SK-N-SH (cell line): ENCODE data around the gene TM9SF2. TPM values are rescaled to one million over a fixed set of nuclear protein-coding genes. Genes with fewer than 3 reads are reported as not detected.
"Not testable (repeated sequence)": the region's sequence is repeated elsewhere in the genome, so short reads cannot be mapped to it uniquely, and the experiment has no call there.

ENCODE experiments used
- CTCF ChIA-PET: fragments of 300-600, 350-600 bp; formaldehyde crosslinking; extraction: SDS; loops from one replicate; lab custom pipeline; 2021; lab: Yijun Ruan, JAX
- POLR2A ChIA-PET: fragments of 350-600 bp; sonication (Branson Sonifier 250); formaldehyde crosslinking; extraction: SDS; loops from one replicate; lab custom pipeline; 2020; ENCODE audit warnings: antibody characterized with exemption, inconsistent platforms; lab: Yijun Ruan, JAX
- DNase-seq: peaks from one replicate; pipeline ENCODE4 v3.0.0; 2012
- H2AFZ ChIP-seq: fragments of 200-600 bp; sonication (generic); 2 replicates; pipeline ENCODE4 v1.8.1; 2016; ENCODE audit warnings: antibody characterized with exemption, mild to moderate bottlenecking, low read depth
- H3F3A ChIP-seq: fragments of 200-600 bp; sonication (generic); replicated peaks from 2 replicates; pipeline ENCODE3; 2016; ENCODE audit warnings: antibody characterized with exemption, mild to moderate bottlenecking; ENCODE audit not compliant: insufficient read depth
- H3K27ac ChIP-seq, 2 experiments: fragments of 200-500 bp in 1 of 2; fragments of 200-600 bp in 1 of 2; sonication (Bioruptor generic) in 1 of 2; sonication (generic), shearing (Covaris generic) in 1 of 2; 2 replicates each; pipeline versions ENCODE4 v1.5.1 to v1.6.1; 2014 to 2016; ENCODE audit warnings: low read depth in 2 of 2, inconsistent platforms in 1 of 2, low read length in 1 of 2, mild to moderate bottlenecking in 1 of 2, mixed read lengths in 1 of 2
- H3K27me3 ChIP-seq: fragments of 200-600 bp; sonication (generic), shearing (Covaris generic); 2 replicates; pipeline ENCODE4 v1.6.1; 2016; ENCODE audit warnings: mixed run types; ENCODE audit not compliant: insufficient read depth
- H3K36me3 ChIP-seq, 2 experiments: fragments of 200-500 bp in 1 of 2; fragments of 200-600 bp in 1 of 2; sonication (Bioruptor generic) in 1 of 2; sonication (generic) in 1 of 2; replicated peaks in 1 of 2; 2 replicates each; pipeline versions ENCODE3 to v1.5.1; 2014 to 2016; ENCODE audit warnings: low read length in 1 of 2, mild to moderate bottlenecking in 1 of 2; ENCODE audit not compliant: insufficient read depth in 2 of 2, control insufficient read depth in 1 of 2
- H3K4me1 ChIP-seq, 2 experiments: fragments of 200-500 bp in 1 of 2; fragments of 200-600 bp in 1 of 2; sonication (Bioruptor generic) in 1 of 2; sonication (generic), shearing (Covaris generic) in 1 of 2; 2 replicates each; pipeline versions ENCODE4 v1.5.1 to v1.6.1; 2014 to 2016; ENCODE audit warnings: low read depth in 1 of 2, low read length in 1 of 2, mixed run types in 1 of 2; ENCODE audit not compliant: insufficient read depth in 2 of 2, control insufficient read depth in 1 of 2
- H3K4me2 ChIP-seq: fragments of 200-600 bp; sonication (generic), shearing (Covaris generic); 2 replicates; pipeline ENCODE4 v1.6.1; 2017; ENCODE audit warnings: mixed run types
- H3K4me3 ChIP-seq, 2 experiments: fragments of 200-500 bp in 1 of 2; fragments of 200-600 bp in 1 of 2; sonication (Bioruptor generic) in 1 of 2; sonication (generic), shearing (Covaris generic) in 1 of 2; 2 replicates each; pipeline versions ENCODE4 v1.5.1 to v1.8.1; 2014 to 2016; ENCODE audit warnings: low read depth in 2 of 2, inconsistent platforms in 1 of 2, low read length in 1 of 2, mild to moderate bottlenecking in 1 of 2, mixed read lengths in 1 of 2, moderate library complexity in 1 of 2
- H3K79me2 ChIP-seq: fragments of 200-600 bp; sonication (generic); 2 replicates; pipeline ENCODE4 v1.8.1; 2017; ENCODE audit warnings: mild to moderate bottlenecking; ENCODE audit not compliant: insufficient read depth
- H3K9ac ChIP-seq: fragments of 200-600 bp; sonication (generic); 2 replicates; pipeline ENCODE4 v1.6.1; 2017; ENCODE audit warnings: mixed run types
- H3K9me2 ChIP-seq: fragments of 200-600 bp; sonication (generic); 2 replicates; pipeline ENCODE4 v1.6.1; 2017; ENCODE audit warnings: mixed run types
- H3K9me3 ChIP-seq: fragments of 200-600 bp; sonication (generic); 2 replicates; pipeline ENCODE4 v1.6.1; 2017; ENCODE audit warnings: mixed run types, mild to moderate bottlenecking, moderate library complexity
- H4K20me1 ChIP-seq: fragments of 200-600 bp; sonication (generic); 2 replicates; pipeline ENCODE4 v1.6.1; 2017; ENCODE audit warnings: mild to moderate bottlenecking, mixed run types; ENCODE audit not compliant: insufficient read depth
- CHD2 ChIP-seq: fragments of 150-350 bp; IDR thresholded peaks from 2 replicates; pipeline ENCODE4 v1.6.1; 2018; ENCODE audit warnings: low read length; ENCODE audit not compliant: partially characterized antibody
- EP300 ChIP-seq, 2 experiments: IDR thresholded peaks; 2 replicates each; pipeline versions ENCODE4 v1.4.0 to v1.6.1; 2012; ENCODE audit warnings: borderline replicate concordance in 1 of 2, low read depth in 1 of 2, low read length in 1 of 2
- EZH2phosphoT487 ChIP-seq: fragments of 200-600 bp; sonication (generic); IDR thresholded peaks from 2 replicates; pipeline ENCODE4 v1.6.1; 2017; ENCODE audit warnings: low read depth, mixed run types, mild to moderate bottlenecking, antibody characterized with exemption, moderate library complexity, borderline replicate concordance
- FOSL2 ChIP-seq: IDR thresholded peaks from 2 replicates; pipeline ENCODE4 v1.4.0; 2012; ENCODE audit warnings: low read depth, mild to moderate bottlenecking, moderate library complexity, borderline replicate concordance
- FOXJ3 ChIP-seq: sonication (generic); formaldehyde crosslinking; IDR thresholded peaks from 2 replicates; pipeline ENCODE4 v1.5.1; 2020; ENCODE audit warnings: mild to moderate bottlenecking, missing genetic modification reagents
- GABPA ChIP-seq: IDR thresholded peaks from 2 replicates; pipeline ENCODE4 v1.4.0; 2012; ENCODE audit warnings: low read depth, mild to moderate bottlenecking
- GATA2 ChIP-seq: sonication (generic); formaldehyde crosslinking; IDR thresholded peaks from 2 replicates; pipeline ENCODE4 v1.5.0; 2020; ENCODE audit warnings: mild to moderate bottlenecking, missing genetic modification reagents
- JUND ChIP-seq: IDR thresholded peaks from 2 replicates; pipeline ENCODE4 v1.4.0; 2012
- MXI1 ChIP-seq: IDR thresholded peaks from 2 replicates; pipeline ENCODE4 v1.6.1; 2012; ENCODE audit warnings: mild to moderate bottlenecking, low read depth, low read length, improper control_type of control experiment
- NFIC ChIP-seq: IDR thresholded peaks from 2 replicates; pipeline ENCODE4 v1.4.0; 2012; ENCODE audit warnings: borderline replicate concordance
- NRF1 ChIP-seq: IDR thresholded peaks from 2 replicates; pipeline ENCODE4 v1.6.1; 2012; ENCODE audit warnings: low read depth, mild to moderate bottlenecking, low read length
- RXRA ChIP-seq: IDR thresholded peaks from 2 replicates; pipeline ENCODE4 v1.4.0; 2012; ENCODE audit warnings: low read depth, mild to moderate bottlenecking, borderline replicate concordance
- SIN3A ChIP-seq: IDR thresholded peaks from 2 replicates; pipeline ENCODE4 v1.6.1; 2012; ENCODE audit warnings: low read depth, mild to moderate bottlenecking, low read length, moderate library complexity, borderline replicate concordance
- SMC3 ChIP-seq: IDR thresholded peaks from 2 replicates; pipeline ENCODE4 v1.6.1; 2012; ENCODE audit warnings: low read depth, low read length, improper control_type of control experiment
- TCF12 ChIP-seq: IDR thresholded peaks from 2 replicates; pipeline ENCODE4 v1.4.0; 2012
- WGBS: methylation state at CpG from one replicate; pipeline ENCODE4 v1.1.6; 2017; ENCODE audit warnings: low lambda C conversion rate; 5-methylcytosine and 5-hydroxymethylcytosine counted together
- polyA plus RNA-seq, 3 experiments: library from polyadenylated mRNA; depleted of rRNA; stranded (reverse); fragments of >200 nt; gene quantifications; 2 replicates each; pipeline ENCODE4 v1.2.3, GENCODE V29; 2012
- TF ChIP-seq, protein P1 (sequence below): fragments of 150-350 bp; IDR thresholded peaks from 2 replicates; pipeline ENCODE4 v1.6.1; 2017; ENCODE audit warnings: antibody characterized with exemption, low read length, low read depth, borderline replicate concordance
- TF ChIP-seq, protein P2 (sequence below): IDR thresholded peaks from 2 replicates; pipeline ENCODE4 v1.4.0; 2012; ENCODE audit warnings: low read depth
- TF ChIP-seq, protein P3 (sequence below): IDR thresholded peaks from 2 replicates; pipeline ENCODE4; 2012
- TF ChIP-seq, protein P4 (sequence below): fragments of 150-350 bp; IDR thresholded peaks from 2 replicates; pipeline ENCODE4 v1.6.1; 2016; ENCODE audit warnings: mild to moderate bottlenecking, low read depth, low read length

TM9SF2 gene
- polyA plus RNA-seq, 1 of the 3 experiments (the other 2 are of a cell fraction), result 49.8 TPM

DNA sequence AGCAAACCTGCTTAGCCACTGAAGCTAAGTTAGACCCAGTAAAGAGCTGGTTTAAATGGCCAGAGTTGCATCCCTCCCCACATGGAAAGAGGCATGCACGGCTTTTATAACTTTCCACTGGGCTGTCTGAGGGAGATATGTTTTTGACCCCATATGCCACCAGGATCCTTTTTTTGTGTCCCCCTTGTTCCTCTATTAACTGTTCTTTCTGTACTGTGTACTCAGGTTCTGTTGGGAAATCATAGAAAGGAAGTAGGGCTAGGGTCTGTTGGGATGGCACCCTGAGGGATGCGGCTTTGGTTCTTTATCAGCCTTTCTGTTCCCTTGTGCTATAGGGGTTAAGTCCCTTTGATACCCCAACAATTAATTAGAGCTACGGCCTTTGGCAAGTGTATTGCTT is 12.2 kb upstream of the TM9SF2 start:
- POLR2A ChIA-PET, result no interaction called here
- WGBS, result 76% methylated on average over 3 of the region's 3 CpGs
- Histone ChIP-seq H3K27ac (no peak overlapping the region), H3K79me2 (no peaks in the 10 kb centered on the region), H3K4me3 (no peak overlapping the region), H3K4me1 (no peaks in the 10 kb centered on the region), H3F3A (no peaks in the 10 kb centered on the region), H3K36me3 (no peaks in the 10 kb centered on the region), H4K20me1 (no peaks in the 10 kb centered on the region), H3K4me2 (no peak overlapping the region), H3K9ac (no peak overlapping the region), H2AFZ (no peak overlapping the region)
- CTCF ChIA-PET, result interaction anchor here (0.9 to 1.4 kb wide), 2 partner anchors 52 to 312 kb away, joined by 4 read pairs; no protein-coding TSS in a partner anchor
- no peak for TF ChIP-seq NFIC
- no peak for TF ChIP-seq CHD2
- no peak for TF ChIP-seq GABPA
- TF ChIP-seq EZH2phosphoT487, result no peak
- no peak for TF ChIP-seq NRF1
- no peak for TF ChIP-seq GATA2
- no peak for TF ChIP-seq SMC3
- TF ChIP-seq JUND, result no peak
- no peak for TF ChIP-seq FOSL2
- TF ChIP-seq, all 33 proteins: peak for 0
- DNase-seq, result no peak
- H3K9me2 ChIP-seq, result no peaks in the 10 kb centered on the region
- no peaks in the 10 kb centered on the region for H3K9me3 ChIP-seq
- H3K27me3 ChIP-seq, result no peaks in the 10 kb centered on the region

DNA sequence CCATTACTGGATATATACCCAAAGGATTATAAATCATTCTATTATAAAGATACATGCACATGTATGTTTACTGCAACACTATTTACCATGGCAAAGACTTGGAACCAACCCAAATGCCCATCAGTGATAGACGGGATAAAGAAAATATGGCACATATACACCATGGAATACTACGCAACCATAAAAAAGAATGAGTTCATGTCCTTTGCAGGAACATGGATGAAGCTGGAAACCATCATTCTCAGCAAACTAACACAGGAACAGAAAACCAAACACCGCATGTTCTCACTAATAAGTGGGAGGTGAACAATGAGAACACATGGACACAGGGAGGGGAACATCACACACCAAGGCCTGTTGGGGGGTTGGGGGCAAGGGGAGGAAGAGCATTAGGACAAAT is 9.5 kb upstream of the TM9SF2 start:
- H3K9me2 ChIP-seq, POLR2A ChIA-PET: not testable (repeated sequence)
- WGBS, result 50% methylated on average over 3 of the region's 3 CpGs

DNA sequence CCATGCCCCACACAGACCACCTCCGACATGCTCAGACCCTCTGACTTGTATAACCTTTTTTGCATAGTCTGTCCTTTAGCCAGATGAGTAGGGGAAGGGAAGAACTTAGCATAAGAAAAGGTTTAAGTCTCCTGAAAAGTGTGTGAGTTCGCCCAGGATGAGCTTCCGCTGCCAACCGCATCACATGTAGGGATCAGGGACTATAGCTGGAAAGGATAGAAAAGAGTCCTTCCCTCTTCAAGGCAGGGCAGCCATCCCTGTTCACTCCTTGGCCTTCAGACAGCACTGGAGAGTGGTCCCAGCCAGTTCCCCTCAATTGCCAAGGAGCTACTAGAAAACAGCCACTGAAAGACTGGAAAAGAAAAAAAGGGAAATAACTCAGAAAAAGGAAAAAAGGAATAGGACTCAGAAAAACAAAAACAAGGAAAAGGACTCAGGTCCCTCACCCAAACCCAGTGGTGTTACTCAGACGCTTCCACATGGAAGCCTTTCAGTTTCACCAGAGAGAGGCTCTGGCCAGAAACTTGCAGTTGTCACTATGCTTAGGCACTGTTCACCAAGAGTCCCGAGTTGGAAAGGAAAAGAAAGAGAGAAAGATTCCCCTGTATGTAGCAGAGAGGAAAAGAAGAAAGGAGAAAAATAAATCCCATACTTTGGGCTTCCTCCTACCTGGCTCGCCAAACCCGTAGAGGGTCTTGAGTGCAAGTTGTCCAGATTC is 5.6 kb upstream of the TM9SF2 start:
- no peaks in the 10 kb centered on the region for H3K79me2 ChIP-seq
- peak overlapping the region; percentile 79 for H3K4me2 ChIP-seq
- no peaks in the 10 kb centered on the region for H3K36me3 ChIP-seq
- H4K20me1 ChIP-seq, result no peaks in the 10 kb centered on the region
- peaks cover 0 to 11% of the 10 kb centered on the region in 2 experiments; a peak in 1 of 4 replicates for H3K4me1 ChIP-seq
- POLR2A ChIA-PET, result no interaction called here
- no peaks in the 10 kb centered on the region for H3K27me3 ChIP-seq
- peak overlapping the region; percentile 92 for H2AFZ ChIP-seq
- no peak for DNase-seq
- H3K9me3 ChIP-seq, result no peaks in the 10 kb centered on the region
- no peak for TF ChIP-seq MXI1
- no peak for TF ChIP-seq GATA2
- no peak for TF ChIP-seq TCF12
- TF ChIP-seq NFIC, result no peak
- TF ChIP-seq RXRA, result no peak
- no peak for TF ChIP-seq EP300 (IDR thresholded peaks at IDR 0.05; ENCODE audit: borderline replicate concordance in 1 of 2, low read depth in 1 of 2, low read length in 1 of 2)
- TF ChIP-seq, protein P1, sequence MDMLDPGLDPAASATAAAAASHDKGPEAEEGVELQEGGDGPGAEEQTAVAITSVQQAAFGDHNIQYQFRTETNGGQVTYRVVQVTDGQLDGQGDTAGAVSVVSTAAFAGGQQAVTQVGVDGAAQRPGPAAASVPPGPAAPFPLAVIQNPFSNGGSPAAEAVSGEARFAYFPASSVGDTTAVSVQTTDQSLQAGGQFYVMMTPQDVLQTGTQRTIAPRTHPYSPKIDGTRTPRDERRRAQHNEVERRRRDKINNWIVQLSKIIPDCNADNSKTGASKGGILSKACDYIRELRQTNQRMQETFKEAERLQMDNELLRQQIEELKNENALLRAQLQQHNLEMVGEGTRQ, result no peak
- TF ChIP-seq, protein P2, sequence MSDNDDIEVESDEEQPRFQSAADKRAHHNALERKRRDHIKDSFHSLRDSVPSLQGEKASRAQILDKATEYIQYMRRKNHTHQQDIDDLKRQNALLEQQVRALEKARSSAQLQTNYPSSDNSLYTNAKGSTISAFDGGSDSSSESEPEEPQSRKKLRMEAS, result no peak
- TF ChIP-seq, protein P3, sequence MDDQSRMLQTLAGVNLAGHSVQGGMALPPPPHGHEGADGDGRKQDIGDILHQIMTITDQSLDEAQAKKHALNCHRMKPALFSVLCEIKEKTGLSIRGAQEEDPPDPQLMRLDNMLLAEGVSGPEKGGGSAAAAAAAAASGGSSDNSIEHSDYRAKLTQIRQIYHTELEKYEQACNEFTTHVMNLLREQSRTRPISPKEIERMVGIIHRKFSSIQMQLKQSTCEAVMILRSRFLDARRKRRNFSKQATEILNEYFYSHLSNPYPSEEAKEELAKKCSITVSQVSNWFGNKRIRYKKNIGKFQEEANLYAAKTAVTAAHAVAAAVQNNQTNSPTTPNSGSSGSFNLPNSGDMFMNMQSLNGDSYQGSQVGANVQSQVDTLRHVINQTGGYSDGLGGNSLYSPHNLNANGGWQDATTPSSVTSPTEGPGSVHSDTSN, result no peak
- no peak for TF ChIP-seq FOXJ3 (CRISPR knock-in tag)
- no peak for TF ChIP-seq SIN3A
- no peak for TF ChIP-seq FOSL2
- TF ChIP-seq, protein P4, sequence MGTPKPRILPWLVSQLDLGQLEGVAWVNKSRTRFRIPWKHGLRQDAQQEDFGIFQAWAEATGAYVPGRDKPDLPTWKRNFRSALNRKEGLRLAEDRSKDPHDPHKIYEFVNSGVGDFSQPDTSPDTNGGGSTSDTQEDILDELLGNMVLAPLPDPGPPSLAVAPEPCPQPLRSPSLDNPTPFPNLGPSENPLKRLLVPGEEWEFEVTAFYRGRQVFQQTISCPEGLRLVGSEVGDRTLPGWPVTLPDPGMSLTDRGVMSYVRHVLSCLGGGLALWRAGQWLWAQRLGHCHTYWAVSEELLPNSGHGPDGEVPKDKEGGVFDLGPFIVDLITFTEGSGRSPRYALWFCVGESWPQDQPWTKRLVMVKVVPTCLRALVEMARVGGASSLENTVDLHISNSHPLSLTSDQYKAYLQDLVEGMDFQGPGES, result no peak
- H3K9ac ChIP-seq, result 0 out of 2 replicates have a peak overlapping the region, but pooled peaks have one; percentile 15
- WGBS, result 84% methylated on average over 8 of the region's 8 CpGs
- peak overlapping the region in 1 of 2 experiments; percentile 55; a peak in 1 of 4 replicates for H3K27ac ChIP-seq
- H3F3A ChIP-seq, result peaks cover 11% of the 10 kb centered on the region
- H3K9me2 ChIP-seq, result no peaks in the 10 kb centered on the region
- CTCF ChIA-PET, result no interaction called here
- H3K4me3 ChIP-seq, result peak overlapping the region; percentile 36 to 51; a peak in 2 of 4 replicates

More for the DNA sequence above, 9.5 kb upstream of the TM9SF2 start:
- H3K36me3 ChIP-seq, H3K79me2 ChIP-seq, H3K4me1 ChIP-seq, H2AFZ ChIP-seq, H3K4me3 ChIP-seq, H3K4me2 ChIP-seq, H3K27ac ChIP-seq, H3K9me3 ChIP-seq, DNase-seq, CTCF ChIA-PET, H3K27me3 ChIP-seq, H4K20me1 ChIP-seq, H3F3A ChIP-seq, H3K9ac ChIP-seq: not testable (repeated sequence)
